Subcutaneous adipose tissue (tissue), 4 donors: Measurements from ENCODE around the gene SPATA3. TPM values are rescaled to one million over a fixed set of nuclear protein-coding genes. Genes with fewer than 3 reads are reported as not detected.

Source experiments
- total RNA-seq, 4 donors: library from RNA; depleted of rRNA; stranded (reverse); fragments of >200 nt; gene quantifications; one replicate each; pipeline ENCODE4 v1.1.0, GENCODE V29; 2016
- TF ChIP-seq, protein P1 (sequence below): fragments of 450-650 bp; IDR thresholded peaks from one replicate; pipeline ENCODE4 v1.5.1; 2016; ENCODE audit warnings: low read depth, mild to moderate bottlenecking, control low read depth, antibody characterized with exemption, moderate library complexity

SPATA3 gene
- total RNA-seq, 4 donors from 2014 or later: not detected

GRCh38 chr2:231038483-231039293, 42.8 kb downstream of the SPATA3 start:
- TF ChIP-seq, protein P1, sequence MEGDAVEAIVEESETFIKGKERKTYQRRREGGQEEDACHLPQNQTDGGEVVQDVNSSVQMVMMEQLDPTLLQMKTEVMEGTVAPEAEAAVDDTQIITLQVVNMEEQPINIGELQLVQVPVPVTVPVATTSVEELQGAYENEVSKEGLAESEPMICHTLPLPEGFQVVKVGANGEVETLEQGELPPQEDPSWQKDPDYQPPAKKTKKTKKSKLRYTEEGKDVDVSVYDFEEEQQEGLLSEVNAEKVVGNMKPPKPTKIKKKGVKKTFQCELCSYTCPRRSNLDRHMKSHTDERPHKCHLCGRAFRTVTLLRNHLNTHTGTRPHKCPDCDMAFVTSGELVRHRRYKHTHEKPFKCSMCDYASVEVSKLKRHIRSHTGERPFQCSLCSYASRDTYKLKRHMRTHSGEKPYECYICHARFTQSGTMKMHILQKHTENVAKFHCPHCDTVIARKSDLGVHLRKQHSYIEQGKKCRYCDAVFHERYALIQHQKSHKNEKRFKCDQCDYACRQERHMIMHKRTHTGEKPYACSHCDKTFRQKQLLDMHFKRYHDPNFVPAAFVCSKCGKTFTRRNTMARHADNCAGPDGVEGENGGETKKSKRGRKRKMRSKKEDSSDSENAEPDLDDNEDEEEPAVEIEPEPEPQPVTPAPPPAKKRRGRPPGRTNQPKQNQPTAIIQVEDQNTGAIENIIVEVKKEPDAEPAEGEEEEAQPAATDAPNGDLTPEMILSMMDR: no peak

GRCh38 chr2:231039294-231039664, 43.4 kb downstream of the SPATA3 start:
- TF ChIP-seq, protein P1: no peak

- TF ChIP-seq, protein P1: no peak
Measured at GRCh38 chr2:231039821-231040364, 44.0 kb downstream of the SPATA3 start.

DNA sequence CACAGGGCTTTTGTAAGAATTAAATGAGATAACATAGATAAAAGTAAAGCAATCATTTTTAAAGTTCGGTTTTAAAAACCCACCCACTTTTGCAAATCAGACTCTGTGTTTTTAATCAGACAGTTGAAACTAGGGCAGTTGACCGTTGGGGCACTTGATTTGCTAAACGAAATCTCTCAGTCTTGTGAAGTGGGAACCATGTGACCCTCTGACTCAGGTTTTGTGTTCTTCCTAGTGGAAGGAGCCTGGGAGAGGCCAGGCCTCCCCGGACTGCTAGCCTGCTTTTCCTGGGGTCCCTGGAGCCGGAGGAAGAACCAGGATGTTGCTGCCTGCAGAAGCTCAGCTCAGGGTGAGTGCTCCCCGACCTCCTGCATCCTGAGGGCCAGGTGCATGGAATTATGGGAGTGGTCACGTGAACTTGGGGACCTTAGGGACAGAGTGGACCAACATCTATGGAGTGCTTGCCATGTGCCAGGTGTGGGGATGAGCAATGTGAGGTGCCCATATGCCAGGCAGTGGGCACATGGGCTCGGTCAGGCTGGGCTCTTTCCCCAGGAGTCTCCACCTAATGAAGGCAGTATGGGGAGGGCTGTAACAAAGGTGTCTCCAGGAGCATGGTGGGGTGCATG, 45.3 kb downstream of the SPATA3 start:
- TF ChIP-seq, protein P1: no peak

GRCh38 chr2:231043796-231044195, 47.9 kb downstream of the SPATA3 start:
- TF ChIP-seq, protein P1: no peak

DNA sequence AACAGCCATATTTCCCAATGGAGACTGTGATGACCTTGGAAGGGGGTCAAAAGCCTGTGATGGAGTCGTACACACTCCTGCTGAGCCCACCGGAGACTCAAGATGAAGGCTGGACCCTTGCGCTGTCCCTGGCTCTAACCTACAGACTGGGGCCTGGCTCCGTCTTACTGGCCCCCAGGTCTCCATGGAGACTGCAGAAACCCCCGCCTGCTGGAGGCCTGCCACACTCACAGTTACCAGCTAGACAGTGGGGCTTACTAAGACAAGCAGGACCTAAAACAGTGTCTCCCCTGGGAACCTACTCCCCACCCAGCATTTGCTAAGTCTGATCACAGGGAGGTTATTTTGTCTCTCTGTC, 51.0 kb downstream of the SPATA3 start:
- TF ChIP-seq, protein P1: no peak

- TF ChIP-seq, protein P1: no peak
Measured at GRCh38 chr2:231047274-231047922, 51.5 kb downstream of the SPATA3 start.
